GM10847 (cell line): Measurements from ENCODE around the gene GAPDH.

ENCODE experiments used
- POLR2A ChIP-seq: IDR thresholded peaks from 2 replicates; pipeline ENCODE4 v1.6.1; 2011; ENCODE audit not compliant: insufficient read length; ENCODE audit errors: extremely low read depth

The GAPDH gene

GRCh38 chr12:6536894-6537579, 2.7 kb downstream of the GAPDH start:
- TF ChIP-seq POLR2A, result no peak

GRCh38 chr12:6538420-6539313, 4.3 kb downstream of the GAPDH start:
- peak; percentile 39 for TF ChIP-seq POLR2A

GRCh38 chr12:6539314-6539682, 5.0 kb downstream of the GAPDH start:
- TF ChIP-seq POLR2A, result no peak

- no peak for TF ChIP-seq POLR2A
Measured at GRCh38 chr12:6539707-6540134, 5.4 kb downstream of the GAPDH start.

GRCh38 chr12:6540181-6540877, 6.0 kb downstream of the GAPDH start:
- TF ChIP-seq POLR2A, result no peak

- TF ChIP-seq POLR2A, result no peak
Measured at GRCh38 chr12:6541371-6542165, 7.3 kb downstream of the GAPDH start.

- TF ChIP-seq POLR2A, result no peak
Measured at GRCh38 chr12:6542209-6543009, 8.1 kb downstream of the GAPDH start.

- TF ChIP-seq POLR2A, result no peak
Measured at GRCh38 chr12:6546016-6546415, 11.7 kb downstream of the GAPDH start.

- TF ChIP-seq POLR2A, result no peak
Measured at GRCh38 chr12:6547566-6547965, 13.2 kb downstream of the GAPDH start.

- no peak for TF ChIP-seq POLR2A
Measured at GRCh38 chr12:6547987-6548386, 13.7 kb downstream of the GAPDH start.

- TF ChIP-seq POLR2A, result no peak
Measured at GRCh38 chr12:6548556-6548955, 14.2 kb downstream of the GAPDH start.

- no peak for TF ChIP-seq POLR2A
Measured at GRCh38 chr12:6548966-6549683, 14.8 kb downstream of the GAPDH start.

GRCh38 chr12:6549684-6550151, 15.4 kb downstream of the GAPDH start:
- TF ChIP-seq POLR2A, result no peak
